Loucy (cell line): ENCODE results near the gene FCHSD2.

Experiments
- H2AFZ ChIP-seq: fragments of 200-600 bp; sonication (generic); 2 replicates; pipeline ENCODE4 v1.6.0; 2016; ENCODE audit warnings: antibody characterized with exemption, mild to moderate bottlenecking, low read length, moderate library complexity
- H3F3A ChIP-seq: fragments of 200-600 bp; 2 replicates; pipeline ENCODE4 v1.6.0; 2016; ENCODE audit warnings: antibody characterized with exemption, low read depth, mild to moderate bottlenecking
- H3K27me3 ChIP-seq: fragments of 200-600 bp; sonication (generic); 2 replicates; pipeline ENCODE4 v1.6.1; 2014; ENCODE audit warnings: low read length, mild to moderate bottlenecking; ENCODE audit not compliant: insufficient read depth, poor library complexity, severe bottlenecking
- H3K36me3 ChIP-seq: fragments of 200-600 bp; sonication (generic); 2 replicates; pipeline ENCODE4 v1.6.1; 2016; ENCODE audit warnings: low read length; ENCODE audit not compliant: insufficient read depth
- H3K4me1 ChIP-seq: fragments of 200-600 bp; sonication (generic); 2 replicates; pipeline ENCODE4 v1.5.1; 2014; ENCODE audit warnings: low read length, mild to moderate bottlenecking; ENCODE audit not compliant: insufficient read depth, poor library complexity, severe bottlenecking
- H3K4me2 ChIP-seq: fragments of 200-600 bp; sonication (generic); 2 replicates; pipeline ENCODE4 v1.6.0; 2014; ENCODE audit warnings: antibody characterized with exemption, low read length, low read depth, mild to moderate bottlenecking; ENCODE audit not compliant: poor library complexity, severe bottlenecking
- H3K4me3 ChIP-seq: fragments of 200-600 bp; sonication (generic); 2 replicates; pipeline ENCODE4 v1.5.1; 2014; ENCODE audit warnings: low read length, mild to moderate bottlenecking, mixed read lengths; ENCODE audit not compliant: poor library complexity, severe bottlenecking
- H3K79me2 ChIP-seq: fragments of 200-600 bp; sonication (generic); 2 replicates; pipeline ENCODE4 v1.6.1; 2014; ENCODE audit warnings: low read length; ENCODE audit not compliant: insufficient read depth
- H3K9ac ChIP-seq: fragments of 200-600 bp; sonication (generic); 2 replicates; pipeline ENCODE4 v1.6.0; 2014; ENCODE audit warnings: mild to moderate bottlenecking, low read depth, low read length, moderate library complexity; ENCODE audit not compliant: poor library complexity, severe bottlenecking
- H3K9me2 ChIP-seq: fragments of 200-600 bp; sonication (generic); replicated peaks from 2 replicates; pipeline ENCODE4 v1.6.1; 2016; ENCODE audit warnings: low read depth, low read length, mixed read lengths
- H3K9me3 ChIP-seq: fragments of 200-600 bp; sonication (generic); 2 replicates; pipeline ENCODE4 v1.6.1; 2014; ENCODE audit warnings: mild to moderate bottlenecking, antibody characterized with exemption, low read length, low read depth; ENCODE audit not compliant: insufficient read depth
- H4K20me1 ChIP-seq: fragments of 200-600 bp; sonication (generic); 2 replicates; pipeline ENCODE4 v1.6.0; 2014; ENCODE audit warnings: antibody characterized with exemption, low read length, mild to moderate bottlenecking; ENCODE audit not compliant: insufficient read depth, poor library complexity, severe bottlenecking
- EZH2phosphoT487 ChIP-seq: fragments of 200-600 bp; IDR thresholded peaks from 2 replicates; pipeline ENCODE4 v1.6.1; 2018; ENCODE audit warnings: antibody characterized with exemption, mild to moderate bottlenecking, moderate library complexity, borderline replicate concordance
- TF ChIP-seq, protein P1 (sequence below): fragments of 200-600 bp; sonication (generic); conservative IDR thresholded peaks from 2 replicates; pipeline ENCODE4 v1.5.1; 2014; ENCODE audit warnings: mild to moderate bottlenecking, antibody characterized with exemption, low read length

Gene FCHSD2

DNA sequence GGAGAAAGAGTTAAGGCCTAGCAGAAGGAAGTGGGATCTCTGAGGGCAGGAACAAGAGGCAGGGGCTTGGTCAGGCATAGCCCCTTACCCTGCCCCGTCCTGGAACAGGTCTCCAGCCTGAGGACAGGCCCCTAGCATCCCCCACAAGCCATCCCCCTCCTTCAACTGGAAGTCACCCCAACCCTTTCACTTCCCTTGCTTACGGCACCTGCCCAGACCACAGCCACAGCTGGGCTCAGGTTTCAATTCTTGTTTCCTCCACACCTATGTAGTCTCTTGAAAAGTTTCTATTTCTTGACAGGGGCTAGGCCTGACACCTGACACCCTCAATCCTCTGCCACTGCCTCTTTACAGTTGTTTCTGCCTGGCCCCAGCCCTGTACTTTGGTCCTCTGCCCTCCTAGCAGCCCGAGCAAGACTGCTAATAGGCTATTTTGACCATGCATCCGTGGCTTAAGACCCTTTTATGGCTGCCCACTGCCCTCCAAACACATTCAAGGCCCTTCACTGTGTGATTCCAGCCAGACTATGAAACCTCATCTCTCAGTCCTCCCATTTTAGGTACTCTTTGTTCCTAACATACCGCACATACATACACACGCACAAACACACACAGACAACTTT, 10.9 kb upstream of the FCHSD2 start:
- Histone ChIP-seq H3K27me3 (no peaks in the 10 kb centered on the region), H3K79me2 (no peaks in the 10 kb centered on the region), H3K36me3 (no peaks in the 10 kb centered on the region), H3K4me1 (peaks cover 96% of the 10 kb centered on the region), H3K9ac (peak overlapping the region; percentile 94), H3K9me2 (no peaks in the 10 kb centered on the region), H3K4me3 (peak overlapping the region; percentile 60), H4K20me1 (no peaks in the 10 kb centered on the region), H2AFZ (no peak overlapping the region), H3F3A (peaks cover 18% of the 10 kb centered on the region), H3K9me3 (no peaks in the 10 kb centered on the region), H3K4me2 (peak overlapping the region; percentile 79)
- TF ChIP-seq, protein P1, sequence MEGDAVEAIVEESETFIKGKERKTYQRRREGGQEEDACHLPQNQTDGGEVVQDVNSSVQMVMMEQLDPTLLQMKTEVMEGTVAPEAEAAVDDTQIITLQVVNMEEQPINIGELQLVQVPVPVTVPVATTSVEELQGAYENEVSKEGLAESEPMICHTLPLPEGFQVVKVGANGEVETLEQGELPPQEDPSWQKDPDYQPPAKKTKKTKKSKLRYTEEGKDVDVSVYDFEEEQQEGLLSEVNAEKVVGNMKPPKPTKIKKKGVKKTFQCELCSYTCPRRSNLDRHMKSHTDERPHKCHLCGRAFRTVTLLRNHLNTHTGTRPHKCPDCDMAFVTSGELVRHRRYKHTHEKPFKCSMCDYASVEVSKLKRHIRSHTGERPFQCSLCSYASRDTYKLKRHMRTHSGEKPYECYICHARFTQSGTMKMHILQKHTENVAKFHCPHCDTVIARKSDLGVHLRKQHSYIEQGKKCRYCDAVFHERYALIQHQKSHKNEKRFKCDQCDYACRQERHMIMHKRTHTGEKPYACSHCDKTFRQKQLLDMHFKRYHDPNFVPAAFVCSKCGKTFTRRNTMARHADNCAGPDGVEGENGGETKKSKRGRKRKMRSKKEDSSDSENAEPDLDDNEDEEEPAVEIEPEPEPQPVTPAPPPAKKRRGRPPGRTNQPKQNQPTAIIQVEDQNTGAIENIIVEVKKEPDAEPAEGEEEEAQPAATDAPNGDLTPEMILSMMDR = no peak
- TF ChIP-seq EZH2phosphoT487 = no peak

DNA sequence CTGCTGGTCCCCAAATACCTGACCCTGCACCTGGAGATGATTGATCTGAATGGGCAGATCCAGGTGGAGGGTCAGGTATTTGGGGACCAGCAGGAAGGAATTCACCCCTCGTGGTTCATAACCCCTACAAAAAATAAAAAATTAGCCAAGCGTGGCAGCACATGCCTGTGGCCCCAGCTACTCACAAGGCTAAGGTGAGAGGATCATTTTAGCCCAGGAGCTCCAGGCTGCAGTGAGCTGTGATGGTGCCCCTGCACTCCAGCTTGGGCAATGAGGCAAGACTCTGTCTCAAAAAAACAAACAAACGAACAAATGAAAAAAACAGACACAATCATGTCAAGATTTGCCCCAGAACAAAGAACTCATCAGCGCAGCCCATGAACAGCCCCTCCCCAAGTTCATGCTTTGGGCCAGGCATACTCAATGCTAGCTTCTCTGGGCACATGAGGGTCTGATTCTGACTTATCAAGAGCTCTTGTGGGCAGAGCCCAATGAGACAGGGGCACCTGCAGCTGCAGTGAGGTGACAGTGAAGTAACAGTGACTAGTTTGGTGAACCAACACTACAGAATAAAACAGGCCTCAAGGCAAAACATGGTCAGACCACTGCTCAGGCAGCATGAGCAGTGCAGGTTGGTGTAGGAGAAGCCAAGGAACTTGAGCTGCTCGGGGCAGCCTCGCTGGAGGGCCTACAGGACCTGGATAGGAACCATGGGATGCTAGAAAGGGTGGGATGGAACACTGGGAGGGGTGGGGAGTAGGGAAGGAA, 10.2 kb upstream of the FCHSD2 start:
- Histone ChIP-seq H3K9me2 (no peaks in the 10 kb centered on the region), H3K27me3 (no peaks in the 10 kb centered on the region), H3K4me2 (peak overlapping the region; percentile 79), H4K20me1 (no peaks in the 10 kb centered on the region), H3K9ac (peak overlapping the region; percentile 94), H3K79me2 (no peaks in the 10 kb centered on the region), H3F3A (peaks cover 18% of the 10 kb centered on the region), H3K9me3 (no peaks in the 10 kb centered on the region), H3K36me3 (no peaks in the 10 kb centered on the region), H3K4me1 (peaks cover 96% of the 10 kb centered on the region), H2AFZ (no peak overlapping the region), H3K4me3 (peak overlapping the region; percentile 60)
- TF ChIP-seq, protein P1 = no peak
- TF ChIP-seq EZH2phosphoT487 = no peak

- no peak overlapping the region for H2AFZ ChIP-seq
- H3K4me2 ChIP-seq = no peak overlapping the region
- H3K79me2 ChIP-seq = 0 out of 2 replicates have a peak, but pooled peaks cover under 1% of the 10 kb centered on the region
- peaks cover 96% of the 10 kb centered on the region for H3K4me1 ChIP-seq
- H4K20me1 ChIP-seq = no peaks in the 10 kb centered on the region
- no peaks in the 10 kb centered on the region for H3K36me3 ChIP-seq
- H3K9me2 ChIP-seq = no peaks in the 10 kb centered on the region
- no peaks in the 10 kb centered on the region for H3K9me3 ChIP-seq
- peak overlapping the region; percentile 94 for H3K9ac ChIP-seq
- no peaks in the 10 kb centered on the region for H3K27me3 ChIP-seq
- no peak overlapping the region for H3K4me3 ChIP-seq
- H3F3A ChIP-seq = peaks cover 18% of the 10 kb centered on the region
- TF ChIP-seq, protein P1 = no peak
- no peak for TF ChIP-seq EZH2phosphoT487
Observed at GRCh38 chr11:73151416-73151815, 9.3 kb upstream of the FCHSD2 start.
